Lower lobe of right lung (tissue), 2 donors: ENCODE data around the gene WDR45B. TPM values are rescaled to one million over a fixed set of nuclear protein-coding genes. Genes with fewer than 3 reads are reported as not detected.

Source experiments
- ATAC-seq, 2 donors: fragments of 200-7000 bp; cut with Tn5 transposase; one replicate each; pipeline ENCODE4 v1.9.1; 2020 to 2022; ENCODE audit warnings: mild to moderate bottlenecking in 2 of 2, moderate library complexity in 2 of 2
- DNase-seq: peaks from one replicate; pipeline ENCODE4 v3.0.0-alpha.2; 2020
- H3K27ac ChIP-seq: fragments of 200-600 bp; one replicate; pipeline ENCODE4 v1.8.0; 2022
- H3K27me3 ChIP-seq: fragments of 200-600 bp; one replicate; pipeline ENCODE4 v1.8.0; 2022; ENCODE audit warnings: low read depth
- H3K36me3 ChIP-seq: fragments of 200-600 bp; one replicate; pipeline ENCODE4 v1.8.0; 2022; ENCODE audit warnings: mild to moderate bottlenecking
- H3K4me1 ChIP-seq: fragments of 200-600 bp; one replicate; pipeline ENCODE4 v1.8.0; 2022
- H3K4me3 ChIP-seq: fragments of 200-600 bp; one replicate; pipeline ENCODE4 v1.8.0; 2022; ENCODE audit warnings: mild to moderate bottlenecking
- H3K9me3 ChIP-seq: fragments of 200-600 bp; one replicate; pipeline ENCODE4 v1.8.0; 2022
- intact Hi-C: fragments of 100-400 bp; cut with DNase I; formaldehyde crosslinking; loops from one replicate; pipeline ENCODE4 v1.11.0; 2022
- microRNA-seq: library from miRNA; unstranded; fragments of <30 nt; microRNA quantifications from one replicate; pipeline ENCODE4 v1.2.0, GENCODE V29; 2020; ENCODE audit warnings: borderline number of aligned reads
- total RNA-seq: library from RNA; stranded (reverse); fragmentation: NEBNext Ultra II Directional; extraction: Animal tissue kit (Norgen Biotek cat#: 25700); gene quantifications from one replicate; pipeline ENCODE4 v1.2.1, GENCODE V29; 2021
- TF ChIP-seq, protein P1 (sequence below): fragments of 200-600 bp; IDR thresholded peaks from one replicate; pipeline ENCODE4 v1.8.0; 2022; ENCODE audit warnings: antibody characterized with exemption, mild to moderate bottlenecking
- donor health status: DM: no; HTN: yes; CAD: no; lungs with severe emphysema.

The WDR45B gene
- total RNA-seq, 1 donor from 2014 or later, result 66.1 TPM

DNA sequence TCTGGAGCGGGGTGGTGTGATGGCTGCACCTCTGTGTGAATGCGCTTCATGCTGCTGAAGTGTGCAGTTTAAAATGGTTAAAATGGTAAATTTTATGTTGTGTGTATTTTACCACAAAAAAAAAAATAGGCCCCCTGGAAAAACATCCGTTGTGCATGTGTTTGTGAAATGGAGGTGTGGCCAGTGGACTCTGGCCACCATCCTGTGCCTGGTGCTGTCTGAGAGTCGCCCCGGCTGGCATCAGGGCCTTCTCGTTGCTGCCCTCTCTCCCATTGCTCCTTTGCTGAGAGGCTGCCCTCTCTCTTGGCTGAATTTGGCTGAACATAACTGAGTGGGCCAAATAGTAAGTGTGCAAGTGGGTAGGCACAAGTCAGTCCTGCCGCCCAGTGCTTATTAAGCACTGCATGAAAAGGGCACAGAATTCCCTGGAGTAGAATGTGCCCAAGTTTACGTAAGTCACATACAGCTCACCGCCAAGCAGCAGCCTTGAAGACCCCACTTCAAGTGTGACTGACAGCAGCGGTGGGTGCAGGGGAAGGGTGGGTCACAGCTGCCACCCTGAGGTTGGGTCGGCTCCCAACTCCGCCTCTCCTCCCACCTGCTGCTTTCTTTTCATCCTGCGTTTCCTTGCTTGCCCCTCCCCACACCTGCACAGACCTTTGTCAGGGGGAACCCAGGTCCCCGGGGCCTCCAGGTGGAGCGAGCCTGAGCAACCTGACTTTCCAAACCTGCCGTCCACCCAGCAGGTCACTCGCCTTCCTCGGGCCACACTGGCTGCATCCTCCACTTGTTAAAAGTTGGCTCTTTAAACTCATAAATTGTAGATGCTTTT lies 81.9 kb downstream of the WDR45B start:
- Histone ChIP-seq H3K36me3 (peaks cover 63% of the 10 kb centered on the region), H3K27ac (no peak overlapping the region), H3K4me1 (peaks cover 30% of the 10 kb centered on the region), H3K4me3 (no peak overlapping the region), H3K27me3 (no peaks in the 10 kb centered on the region), H3K9me3 (no peaks in the 10 kb centered on the region)
- TF ChIP-seq, protein P1, sequence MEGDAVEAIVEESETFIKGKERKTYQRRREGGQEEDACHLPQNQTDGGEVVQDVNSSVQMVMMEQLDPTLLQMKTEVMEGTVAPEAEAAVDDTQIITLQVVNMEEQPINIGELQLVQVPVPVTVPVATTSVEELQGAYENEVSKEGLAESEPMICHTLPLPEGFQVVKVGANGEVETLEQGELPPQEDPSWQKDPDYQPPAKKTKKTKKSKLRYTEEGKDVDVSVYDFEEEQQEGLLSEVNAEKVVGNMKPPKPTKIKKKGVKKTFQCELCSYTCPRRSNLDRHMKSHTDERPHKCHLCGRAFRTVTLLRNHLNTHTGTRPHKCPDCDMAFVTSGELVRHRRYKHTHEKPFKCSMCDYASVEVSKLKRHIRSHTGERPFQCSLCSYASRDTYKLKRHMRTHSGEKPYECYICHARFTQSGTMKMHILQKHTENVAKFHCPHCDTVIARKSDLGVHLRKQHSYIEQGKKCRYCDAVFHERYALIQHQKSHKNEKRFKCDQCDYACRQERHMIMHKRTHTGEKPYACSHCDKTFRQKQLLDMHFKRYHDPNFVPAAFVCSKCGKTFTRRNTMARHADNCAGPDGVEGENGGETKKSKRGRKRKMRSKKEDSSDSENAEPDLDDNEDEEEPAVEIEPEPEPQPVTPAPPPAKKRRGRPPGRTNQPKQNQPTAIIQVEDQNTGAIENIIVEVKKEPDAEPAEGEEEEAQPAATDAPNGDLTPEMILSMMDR, result no peak
- ATAC-seq, result no peak
- intact Hi-C loops, result no loop called here
- DNase-seq, result peak; percentile 35

DNA sequence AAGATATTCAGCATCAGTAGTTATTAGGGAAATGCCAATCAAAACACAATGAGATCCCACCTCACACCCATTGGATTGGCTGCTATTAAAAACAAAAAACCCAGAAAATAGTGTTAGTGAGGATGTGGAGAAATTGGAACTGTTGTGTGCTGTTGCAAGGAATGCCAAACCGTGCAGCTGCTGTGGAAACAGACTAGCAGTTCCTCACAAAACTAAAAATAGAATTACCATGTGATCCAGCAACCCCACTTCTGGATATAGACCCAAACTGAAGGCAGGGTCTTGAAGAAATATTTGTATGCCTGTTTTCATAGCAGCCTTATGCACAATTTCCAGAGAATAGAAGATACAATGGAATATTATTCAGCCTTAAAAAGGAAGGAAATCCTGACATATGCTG lies 82.7 kb downstream of the WDR45B start:
- peak; percentile 10 for DNase-seq
- no peak for ATAC-seq
- Histone ChIP-seq H3K4me3 (no peak overlapping the region), H3K36me3 (peaks cover 55% of the 10 kb centered on the region), H3K27me3 (no peaks in the 10 kb centered on the region), H3K4me1 (peaks cover 33% of the 10 kb centered on the region), H3K27ac (no peak overlapping the region), H3K9me3 (no peaks in the 10 kb centered on the region)
- intact Hi-C loops, result no loop called here
- TF ChIP-seq, protein P1, result no peak

Small RNA genes lying within 50 kb of the gene (microRNA-seq; reads per million reads assigned to microRNA genes)
- not detected for gene MIR4525

Other genes starting within 250 kb of the WDR45B start
- gene HEXD, start 230.1 kb downstream of the WDR45B start, total RNA-seq, result 60.2 TPM
- 27.1 TPM for gene OGFOD3, start 229.9 kb downstream of the WDR45B start, total RNA-seq
- 132 TPM for gene CYBC1, start 197.7 kb downstream of the WDR45B start, total RNA-seq
- 54.9 TPM for gene NARF, start 189.7 kb downstream of the WDR45B start, total RNA-seq
- gene FOXK2, start 128.7 kb downstream of the WDR45B start, total RNA-seq, result 60.1 TPM
- 10.2 TPM for gene RAB40B, start 50.3 kb upstream of the WDR45B start, total RNA-seq
- 28.1 TPM for gene FN3KRP, start 68.3 kb upstream of the WDR45B start, total RNA-seq
- gene FN3K, start 87.2 kb upstream of the WDR45B start, total RNA-seq, result 27.9 TPM
- 84.8 TPM for gene TBCD, start 103.6 kb upstream of the WDR45B start, total RNA-seq
- gene ZNF750, start 191.6 kb upstream of the WDR45B start, total RNA-seq, result 4.7 TPM